NCI-H2171 (cell line): ENCODE data around the gene UCK2.

ENCODE experiments used
- DNase-seq: peaks from one replicate; lab custom pipeline; 2025; lab: John Stamatoyannopoulos, UW

UCK2 gene

DNA sequence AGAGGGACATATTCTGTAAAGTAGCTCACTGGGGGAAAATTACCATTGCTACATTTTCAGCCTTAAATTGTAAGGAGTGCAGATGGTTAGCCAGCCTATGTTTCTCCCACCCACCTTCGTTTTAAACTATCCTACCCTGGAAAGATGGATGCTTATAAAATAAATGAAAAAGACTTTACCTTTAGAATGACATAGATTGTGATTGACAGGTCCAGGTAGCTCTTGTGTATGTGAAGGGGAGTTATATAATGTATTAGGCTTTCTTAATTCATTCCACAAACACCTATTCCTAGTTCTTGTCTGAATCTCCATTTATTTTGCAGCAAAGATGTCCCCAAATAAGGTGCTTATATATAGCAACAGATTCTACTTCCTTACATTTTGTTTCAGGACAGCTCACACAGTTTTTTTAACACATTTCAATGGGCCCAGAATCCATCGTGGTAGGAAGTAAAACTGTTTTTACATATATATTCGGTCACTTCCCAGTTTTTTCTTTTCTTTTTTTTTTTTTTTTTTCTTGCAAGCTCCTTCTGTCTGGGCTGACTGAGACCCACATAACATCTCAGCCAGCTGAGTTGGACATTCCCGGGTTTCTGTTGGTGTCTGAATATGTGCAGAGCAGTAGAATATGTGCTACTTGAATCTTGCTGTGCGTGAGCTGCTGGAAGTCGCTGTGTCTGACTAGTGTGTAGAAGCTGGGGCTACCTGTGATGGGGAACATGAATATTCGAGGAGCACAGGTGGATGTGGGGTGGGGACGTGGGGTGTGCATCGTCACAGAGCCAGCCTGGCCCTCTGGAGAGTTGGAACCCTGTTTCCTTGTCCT is 27.8 kb downstream of the UCK2 start:
- no peak for DNase-seq

GRCh38 chr1:165856021-165856420 is 28.6 kb downstream of the UCK2 start:
- no peak for DNase-seq

- DNase-seq: no peak
These were observed 29.2 kb downstream of the UCK2 start for GRCh38 chr1:165856606-165857005.

- no peak for DNase-seq
These were observed 29.8 kb downstream of the UCK2 start for GRCh38 chr1:165857046-165857801.

GRCh38 chr1:165858364-165858823 is 31.0 kb downstream of the UCK2 start:
- DNase-seq: no peak

DNA sequence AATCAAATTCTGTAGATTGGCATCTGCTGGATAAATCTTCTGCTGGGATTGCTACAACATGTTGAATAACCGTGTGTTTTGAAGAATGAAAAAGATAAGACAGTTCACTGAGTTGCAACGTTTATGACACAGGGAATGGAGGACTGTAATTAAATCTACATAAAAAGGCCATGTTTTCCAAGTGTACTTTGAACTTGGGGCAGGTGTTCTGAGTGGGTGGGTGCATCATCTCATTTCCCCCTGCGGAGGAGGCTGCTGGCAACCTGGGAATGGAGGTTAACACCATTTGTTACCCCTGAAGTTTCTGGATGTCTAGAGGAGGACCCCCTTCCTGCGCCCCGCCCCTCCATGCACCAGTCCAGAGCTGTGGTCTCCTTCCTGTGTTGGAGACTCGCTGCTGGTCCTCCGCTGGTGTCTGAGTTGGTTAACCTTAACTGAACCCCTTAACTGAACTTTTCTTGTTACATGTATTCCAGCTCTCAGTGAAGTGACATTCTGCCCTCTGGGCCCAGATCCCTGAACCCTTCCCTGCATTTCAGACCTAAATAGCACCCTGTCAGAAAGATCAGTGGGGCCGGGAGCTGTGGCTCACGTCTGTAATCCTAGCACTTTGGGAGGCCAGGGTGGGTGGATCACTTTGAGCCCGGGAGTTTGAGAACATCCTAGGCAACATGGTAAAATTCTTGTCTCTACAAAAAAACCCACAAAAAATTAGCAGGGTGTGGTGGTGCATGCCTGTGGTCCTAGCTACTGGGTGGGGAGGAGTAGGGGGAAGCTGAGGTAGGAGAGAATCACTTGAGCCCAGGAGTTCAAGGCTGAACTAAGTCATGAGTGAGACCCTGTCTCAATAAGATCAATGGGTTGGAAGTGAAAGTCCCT is 31.8 kb downstream of the UCK2 start:
- no peak for DNase-seq

GRCh38 chr1:165860065-165860464 is 32.7 kb downstream of the UCK2 start:
- DNase-seq: no peak

GRCh38 chr1:165861911-165862310 is 34.5 kb downstream of the UCK2 start:
- no peak for DNase-seq

- DNase-seq: no peak
These were observed 35.0 kb downstream of the UCK2 start for GRCh38 chr1:165862448-165862847.

- no peak for DNase-seq
These were observed 35.9 kb downstream of the UCK2 start for GRCh38 chr1:165863346-165863745.

- DNase-seq: no peak
These were observed 38.4 kb downstream of the UCK2 start for GRCh38 chr1:165865633-165866340.

DNA sequence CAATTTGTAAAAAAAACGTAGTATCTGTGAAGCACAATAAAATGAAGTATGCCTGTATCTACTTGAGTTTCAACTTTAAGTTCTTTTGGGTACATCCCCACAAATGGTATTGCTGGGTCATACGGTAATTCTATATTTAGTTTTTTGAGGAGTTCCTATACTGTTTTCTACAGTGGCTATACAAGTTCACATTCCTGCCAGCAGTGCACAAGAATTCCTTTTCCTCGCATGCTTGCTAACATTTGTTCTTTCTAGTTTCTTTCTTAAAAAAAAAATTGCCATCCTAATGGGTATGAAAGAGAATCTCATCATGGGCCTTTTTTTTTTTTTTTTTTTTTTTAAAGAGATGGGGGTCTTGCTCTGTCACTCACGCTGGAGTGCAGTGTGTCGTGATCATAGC is 41.9 kb downstream of the UCK2 start:
- DNase-seq: no peak

DNA sequence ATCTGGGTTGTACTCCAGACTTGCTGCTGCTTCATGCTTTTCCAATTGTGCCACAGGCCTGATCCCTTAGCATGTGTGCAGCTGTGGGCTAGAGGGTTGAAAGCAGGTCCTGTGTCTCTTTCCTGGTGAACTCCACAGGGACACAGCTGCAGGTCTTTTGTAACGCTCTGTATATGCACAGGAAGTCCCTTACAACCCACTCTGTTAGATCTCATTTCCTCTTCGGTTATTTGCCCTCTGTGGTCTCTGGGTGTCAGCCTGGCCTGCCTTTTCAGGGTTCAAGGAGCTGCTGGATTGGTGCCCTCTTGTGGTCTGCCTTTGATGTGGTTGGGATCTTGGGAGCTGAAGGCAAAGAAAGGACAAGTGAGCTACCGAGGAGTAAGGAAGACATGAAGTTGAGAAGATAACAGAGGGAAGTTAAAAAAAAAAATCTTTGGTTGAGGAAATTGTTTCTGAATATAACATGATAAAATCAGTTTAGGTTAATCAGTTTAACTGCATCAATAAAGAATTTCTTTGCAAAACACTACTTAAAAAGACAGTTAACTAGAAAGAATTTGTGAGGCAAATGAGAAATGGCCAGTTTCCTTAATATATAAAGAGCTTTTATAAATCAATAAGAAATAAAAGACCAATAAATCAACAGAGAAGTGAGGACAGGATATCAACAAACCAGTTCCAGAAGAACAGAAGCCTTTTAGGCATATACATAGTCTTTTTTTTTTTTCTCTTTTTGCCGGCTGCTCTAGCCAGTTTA is 44.1 kb downstream of the UCK2 start:
- DNase-seq: no peak

DNA sequence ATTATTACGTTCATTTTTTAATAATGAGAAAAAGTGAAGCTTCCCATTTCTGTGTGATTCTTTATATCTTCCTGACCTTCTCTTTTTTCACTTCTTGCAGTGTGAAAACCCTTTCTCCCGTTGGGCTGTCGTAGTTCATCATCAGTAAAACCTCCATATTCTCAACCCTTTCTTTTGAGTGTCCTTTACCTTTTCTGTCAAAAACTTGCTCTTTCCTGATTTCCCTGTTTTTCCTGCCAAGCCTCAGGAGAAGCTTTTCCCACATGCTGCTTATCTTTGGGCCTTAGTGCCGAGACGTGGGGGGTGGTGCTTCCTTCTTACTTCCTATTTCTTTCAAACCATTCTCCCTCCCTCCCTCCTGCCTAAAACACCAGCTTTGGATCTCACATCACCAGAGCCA is 46.1 kb downstream of the UCK2 start:
- DNase-seq: no peak

DNA sequence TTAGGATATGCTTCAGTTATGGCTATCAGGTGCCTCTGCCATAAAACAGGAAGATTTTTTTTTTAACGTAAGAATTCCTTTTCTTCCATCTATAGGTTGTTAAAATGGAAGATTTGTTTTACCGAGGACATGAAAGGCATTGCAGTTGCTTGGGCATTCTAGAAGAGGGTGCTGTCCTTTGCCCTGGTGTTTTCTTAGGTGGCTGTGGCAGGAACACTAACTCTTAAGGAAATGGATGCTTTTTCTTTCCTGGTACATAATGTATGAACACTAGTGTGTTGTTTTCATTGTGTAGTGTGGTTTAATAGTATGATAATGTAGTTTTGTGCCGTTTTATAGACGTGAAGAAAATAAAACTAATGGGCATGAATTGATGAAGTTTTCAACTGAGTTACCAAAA is 47.2 kb downstream of the UCK2 start:
- DNase-seq: no peak

GRCh38 chr1:165875171-165875570 is 47.8 kb downstream of the UCK2 start:
- DNase-seq: no peak

GRCh38 chr1:165875604-165876003 is 48.2 kb downstream of the UCK2 start:
- DNase-seq: no peak

DNA sequence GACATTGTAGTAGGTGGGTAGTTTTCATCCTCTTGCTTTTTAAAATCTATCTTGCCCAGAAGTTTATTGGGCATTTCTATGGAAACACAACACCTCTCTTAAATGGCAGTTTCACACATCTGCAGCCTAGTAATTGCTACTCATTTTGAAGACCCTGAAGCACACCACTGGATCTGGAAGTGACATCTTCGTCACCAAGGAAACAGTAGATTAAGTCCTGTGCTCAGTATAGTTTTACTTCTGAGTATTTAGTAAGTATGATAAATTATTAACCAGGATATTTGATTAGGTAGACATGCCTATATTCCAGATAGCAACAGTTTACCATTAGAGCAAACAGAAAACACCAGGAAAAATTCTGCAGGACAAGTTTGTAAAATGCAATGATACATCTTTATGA is 48.7 kb downstream of the UCK2 start:
- no peak for DNase-seq

- no peak for DNase-seq
These were observed 50.0 kb downstream of the UCK2 start for GRCh38 chr1:165877411-165877810.

GRCh38 chr1:165877940-165878556 is 50.6 kb downstream of the UCK2 start:
- no peak for DNase-seq

DNA sequence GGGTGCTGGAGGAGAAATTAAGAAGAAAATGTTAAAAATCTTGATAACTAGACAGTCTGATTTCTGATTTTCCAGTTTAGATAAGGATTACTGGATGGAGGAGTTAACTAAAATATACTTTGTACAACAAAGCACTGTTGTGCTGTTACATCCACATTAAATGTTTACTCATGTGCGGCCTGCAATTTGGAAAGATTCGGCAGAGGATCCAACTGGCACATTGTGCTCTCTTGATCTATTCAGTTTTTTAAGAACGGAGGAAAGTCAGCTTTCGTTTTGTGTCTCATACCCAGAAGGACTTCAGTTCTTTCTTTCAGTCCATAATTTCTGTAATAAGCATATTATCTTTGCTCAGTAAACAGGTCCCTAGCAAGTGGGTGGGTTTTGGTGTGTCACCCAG is 52.5 kb downstream of the UCK2 start:
- DNase-seq: no peak
